Hepatocyte (in vitro differentiated cells): ENCODE data around the gene RGS11.

ENCODE experiments used
- CTCF ChIP-seq: fragments of 200-600 bp; sonication (generic); IDR thresholded peaks from 2 replicates; pipeline ENCODE4 v1.5.1; 2016; ENCODE audit warnings: antibody characterized with exemption, mild to moderate bottlenecking; ENCODE audit not compliant: poor library complexity
- EZH2phosphoT487 ChIP-seq: fragments of 200-600 bp; sonication (generic); IDR thresholded peaks from one replicate; pipeline ENCODE4 v1.6.1; 2018; ENCODE audit warnings: antibody characterized with exemption, mild to moderate bottlenecking, low read depth, moderate library complexity; ENCODE audit not compliant: unreplicated experiment, severe bottlenecking

DNA sequence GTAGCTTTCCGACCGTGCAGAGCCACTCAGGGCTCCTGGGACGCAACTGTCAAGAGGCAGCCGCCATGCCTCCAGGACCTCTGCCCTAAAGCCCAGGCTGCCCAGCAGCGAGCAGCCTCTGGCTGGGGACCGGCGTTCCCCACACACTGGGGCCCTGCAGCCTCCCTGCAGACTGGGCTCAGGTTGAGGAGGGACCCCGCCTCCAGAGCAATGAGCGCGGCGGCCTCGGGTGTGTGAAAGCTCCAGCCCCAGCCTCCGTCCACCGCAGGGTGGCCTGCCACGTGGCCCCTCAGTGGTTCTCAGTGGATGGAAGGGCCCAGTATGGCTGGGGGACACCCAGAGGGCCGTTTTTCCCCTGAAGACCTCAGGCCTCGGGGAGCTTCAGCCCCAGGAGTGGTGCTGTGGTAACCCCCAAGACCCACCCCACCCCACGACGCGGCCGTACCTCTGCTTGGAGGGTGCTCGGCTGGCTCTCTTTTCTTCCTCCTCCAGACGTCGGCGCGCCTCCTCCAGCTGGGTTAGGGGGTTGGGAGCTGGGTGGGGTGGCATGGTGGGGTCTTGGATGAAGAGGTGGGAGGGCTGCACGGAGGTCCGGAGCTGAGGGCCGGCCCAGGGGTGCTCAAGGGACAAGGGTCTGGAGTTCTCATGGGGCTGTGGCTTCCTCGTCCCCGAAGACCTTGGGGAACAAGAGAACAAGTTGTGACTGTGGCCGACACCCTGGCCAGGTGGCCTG is 17.5 kb upstream of the RGS11 start:
- TF ChIP-seq CTCF (no peak), EZH2phosphoT487 (no peak)
